Measurements from ENCODE around the gene CLASRP. TPM values are rescaled to one million over a fixed set of nuclear protein-coding genes. Genes with fewer than 3 reads are reported as not detected.

The CLASRP gene
- total and polyA plus RNA-seq, 2 of the 8 experiments (the other 6 are each of a cell fraction or from before 2014, with no cell fraction given): 22.3 to 71.7 TPM

DNA sequence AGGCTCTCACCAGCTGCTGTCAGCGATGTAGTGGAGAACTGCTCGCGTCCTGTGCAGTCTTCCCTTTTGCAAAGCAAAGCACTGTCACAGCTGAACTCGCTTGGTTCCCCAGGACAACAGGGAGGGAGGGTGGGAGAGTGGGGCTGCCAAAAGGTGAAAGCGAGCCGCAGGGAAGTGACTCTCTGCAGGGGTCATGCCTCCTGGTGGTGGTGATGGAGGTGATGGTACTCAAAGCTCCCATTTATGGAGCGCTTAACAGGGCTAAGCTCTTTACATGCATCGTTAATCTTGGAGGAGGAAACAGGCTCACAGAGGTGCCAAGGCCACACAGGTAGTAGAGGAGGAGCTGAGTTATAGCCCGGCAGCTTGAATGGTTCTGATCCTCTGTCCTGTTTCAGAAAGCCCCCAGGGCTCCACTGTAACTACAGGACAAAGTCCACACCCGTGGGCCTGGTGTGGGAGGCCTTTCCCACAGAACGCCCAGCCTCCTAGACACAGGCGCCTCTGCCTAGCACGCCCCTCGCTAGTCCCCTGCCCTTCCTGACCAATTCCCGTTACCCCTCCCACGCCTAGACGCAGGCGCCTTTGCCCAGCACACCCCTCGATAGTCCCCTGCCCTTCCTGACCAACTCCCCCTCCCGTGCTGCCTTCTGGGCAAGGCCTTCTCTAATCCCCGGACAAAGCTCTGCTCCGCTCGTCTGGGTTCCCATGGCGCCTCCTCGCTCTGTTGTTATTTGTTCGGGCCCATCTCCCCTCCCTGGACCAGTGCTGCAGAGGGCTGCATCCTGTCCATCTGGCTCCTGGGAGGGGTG, 64.9 kb downstream of the CLASRP start (continued):
- TF ChIP-seq SP1 (IDR thresholded peaks at IDR 0.05; ENCODE audit: low read depth, low read length) (no peak), CREB1 (IDR thresholded peaks at IDR 0.05) (no peak)
- TF ChIP-seq, protein P1, sequence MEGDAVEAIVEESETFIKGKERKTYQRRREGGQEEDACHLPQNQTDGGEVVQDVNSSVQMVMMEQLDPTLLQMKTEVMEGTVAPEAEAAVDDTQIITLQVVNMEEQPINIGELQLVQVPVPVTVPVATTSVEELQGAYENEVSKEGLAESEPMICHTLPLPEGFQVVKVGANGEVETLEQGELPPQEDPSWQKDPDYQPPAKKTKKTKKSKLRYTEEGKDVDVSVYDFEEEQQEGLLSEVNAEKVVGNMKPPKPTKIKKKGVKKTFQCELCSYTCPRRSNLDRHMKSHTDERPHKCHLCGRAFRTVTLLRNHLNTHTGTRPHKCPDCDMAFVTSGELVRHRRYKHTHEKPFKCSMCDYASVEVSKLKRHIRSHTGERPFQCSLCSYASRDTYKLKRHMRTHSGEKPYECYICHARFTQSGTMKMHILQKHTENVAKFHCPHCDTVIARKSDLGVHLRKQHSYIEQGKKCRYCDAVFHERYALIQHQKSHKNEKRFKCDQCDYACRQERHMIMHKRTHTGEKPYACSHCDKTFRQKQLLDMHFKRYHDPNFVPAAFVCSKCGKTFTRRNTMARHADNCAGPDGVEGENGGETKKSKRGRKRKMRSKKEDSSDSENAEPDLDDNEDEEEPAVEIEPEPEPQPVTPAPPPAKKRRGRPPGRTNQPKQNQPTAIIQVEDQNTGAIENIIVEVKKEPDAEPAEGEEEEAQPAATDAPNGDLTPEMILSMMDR (IDR thresholded peaks at IDR 0.05; ENCODE audit: control extremely low read depth in 1 of 3, insufficient read depth in 1 of 3, low read depth in 1 of 3, low read length in 3 of 3): no peak

Data from H1 (cell line).